ENCODE measurements around the gene PRICKLE1. TPM values are rescaled to one million over a fixed set of nuclear protein-coding genes. Genes with fewer than 3 reads are reported as not detected.

Gene PRICKLE1
- total RNA-seq, 2 experiments from 2014 or later: 0.19 TPM; not detected in 1

DNA sequence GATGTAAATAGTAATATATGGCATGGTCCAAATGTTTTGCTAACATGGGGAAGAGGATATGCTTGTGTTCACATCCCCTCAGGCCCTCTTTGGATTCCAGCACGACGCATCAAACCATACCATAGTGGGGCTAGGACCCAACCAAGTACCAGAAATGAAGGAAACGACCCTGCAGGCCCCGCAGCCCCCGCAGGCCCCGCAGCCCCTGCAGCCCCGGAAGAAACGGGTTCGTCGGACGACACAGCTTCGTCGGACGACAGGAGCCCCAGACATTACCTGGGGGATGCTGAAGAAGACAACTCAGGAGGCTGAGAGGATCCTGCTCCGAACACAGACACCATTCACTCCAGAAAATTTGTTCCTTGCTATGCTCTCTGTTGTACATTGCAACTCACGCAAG lies 143.7 kb downstream of the PRICKLE1 start:
- H3K4me2 ChIP-seq (ENCODE audit: low read length): no peak overlapping the region
- no peaks in the 10 kb centered on the region for H3K9me3 ChIP-seq (ENCODE audit: low read length)
- intact Hi-C loops (cut with micrococcal nuclease; ENCODE audit: unreplicated experiment): no loop called here
- no peak overlapping the region for H2AFZ ChIP-seq (ENCODE audit: low read length)
- peaks cover 78% of the 10 kb centered on the region for H3K36me3 ChIP-seq (ENCODE audit: insufficient read depth, low read length)
- POLR2A ChIA-PET: interaction anchor here (0.7 kb wide), 1 partner anchor 8 kb away, joined by 3 read pairs; no protein-coding TSS in a partner anchor
- H3K79me2 ChIP-seq (ENCODE audit: insufficient read depth, low read depth, low read length): no peaks in the 10 kb centered on the region
- no peak overlapping the region for H3K4me3 ChIP-seq (ENCODE audit: low read depth, low read length, poor library complexity, severe bottlenecking)
- CTCF ChIA-PET (ENCODE audit: unreplicated experiment): no interaction called here
- H3K4me1 ChIP-seq (ENCODE audit: insufficient read depth, low read length, poor library complexity, severe bottlenecking): peaks cover 9% of the 10 kb centered on the region
- no peaks in the 10 kb centered on the region for H4K20me1 ChIP-seq (ENCODE audit: insufficient read depth, low read length)
- TF ChIP-seq EZH2phosphoT487 (IDR thresholded peaks at IDR 0.05; ENCODE audit: borderline replicate concordance, low read depth, low read length): no peak
- TF ChIP-seq, protein P1, sequence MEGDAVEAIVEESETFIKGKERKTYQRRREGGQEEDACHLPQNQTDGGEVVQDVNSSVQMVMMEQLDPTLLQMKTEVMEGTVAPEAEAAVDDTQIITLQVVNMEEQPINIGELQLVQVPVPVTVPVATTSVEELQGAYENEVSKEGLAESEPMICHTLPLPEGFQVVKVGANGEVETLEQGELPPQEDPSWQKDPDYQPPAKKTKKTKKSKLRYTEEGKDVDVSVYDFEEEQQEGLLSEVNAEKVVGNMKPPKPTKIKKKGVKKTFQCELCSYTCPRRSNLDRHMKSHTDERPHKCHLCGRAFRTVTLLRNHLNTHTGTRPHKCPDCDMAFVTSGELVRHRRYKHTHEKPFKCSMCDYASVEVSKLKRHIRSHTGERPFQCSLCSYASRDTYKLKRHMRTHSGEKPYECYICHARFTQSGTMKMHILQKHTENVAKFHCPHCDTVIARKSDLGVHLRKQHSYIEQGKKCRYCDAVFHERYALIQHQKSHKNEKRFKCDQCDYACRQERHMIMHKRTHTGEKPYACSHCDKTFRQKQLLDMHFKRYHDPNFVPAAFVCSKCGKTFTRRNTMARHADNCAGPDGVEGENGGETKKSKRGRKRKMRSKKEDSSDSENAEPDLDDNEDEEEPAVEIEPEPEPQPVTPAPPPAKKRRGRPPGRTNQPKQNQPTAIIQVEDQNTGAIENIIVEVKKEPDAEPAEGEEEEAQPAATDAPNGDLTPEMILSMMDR (conservative IDR thresholded peaks at IDR 0.05; ENCODE audit: low read length): no peak
- no TSS peak for BruUV-seq (replicated peaks)
- no peaks in the 10 kb centered on the region for H3K9me2 ChIP-seq (ENCODE audit: insufficient read depth, low read length)
- no peak for DNase-seq (ENCODE audit: low spot score)
- H3K27ac ChIP-seq (ENCODE audit: low read depth, low read length, poor library complexity, severe bottlenecking): no peak overlapping the region

DNA sequence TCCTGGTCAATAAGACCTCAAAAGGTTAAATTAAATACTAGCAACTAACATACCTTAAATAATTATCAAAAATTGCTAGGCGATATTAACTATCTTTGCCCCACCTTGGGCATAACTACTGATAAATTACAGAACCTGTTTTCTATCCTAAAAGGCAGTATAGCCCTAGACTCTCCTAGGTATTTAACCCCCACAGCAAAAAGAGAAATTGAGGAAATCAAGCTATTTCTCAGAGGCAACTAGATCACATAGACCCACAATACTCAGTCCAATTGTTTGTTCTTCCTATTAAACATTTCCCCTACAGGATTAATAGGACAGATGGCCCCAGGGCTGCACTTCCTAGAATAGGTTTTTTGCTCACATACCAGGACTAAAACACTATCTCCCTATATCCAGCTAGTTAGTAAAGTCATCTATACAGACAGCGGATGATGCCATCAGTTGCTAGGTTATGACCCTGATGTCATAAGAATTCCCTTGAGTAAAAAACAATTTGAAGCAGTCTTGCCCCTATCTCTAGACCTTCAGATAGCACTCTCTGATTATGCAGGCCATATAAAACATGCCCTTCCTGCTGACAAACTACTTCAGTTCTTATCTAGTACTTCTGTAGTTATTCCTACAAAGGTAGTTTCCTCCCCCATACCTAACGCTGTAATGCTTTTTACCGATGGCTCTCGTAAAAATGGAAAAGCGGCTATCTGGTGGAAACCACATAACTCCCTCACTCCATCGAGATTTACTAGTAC lies 145.2 kb downstream of the PRICKLE1 start:
- peaks cover 77% of the 10 kb centered on the region for H3K36me3 ChIP-seq (ENCODE audit: insufficient read depth, low read length)
- H2AFZ ChIP-seq (ENCODE audit: low read length): no peak overlapping the region
- peaks cover 9% of the 10 kb centered on the region for H3K4me1 ChIP-seq (ENCODE audit: insufficient read depth, low read length, poor library complexity, severe bottlenecking)
- H4K20me1 ChIP-seq (ENCODE audit: insufficient read depth, low read length): no peaks in the 10 kb centered on the region
- H3K4me2 ChIP-seq (ENCODE audit: low read length): no peak overlapping the region
- no peak overlapping the region for H3K4me3 ChIP-seq (ENCODE audit: low read depth, low read length, poor library complexity, severe bottlenecking)
- CTCF ChIA-PET (ENCODE audit: unreplicated experiment): no interaction called here
- H3K9me3 ChIP-seq (ENCODE audit: low read length): no peaks in the 10 kb centered on the region
- TF ChIP-seq EZH2phosphoT487 (IDR thresholded peaks at IDR 0.05; ENCODE audit: borderline replicate concordance, low read depth, low read length): no peak
- TF ChIP-seq, protein P1 (conservative IDR thresholded peaks at IDR 0.05; ENCODE audit: low read length): no peak
- no peaks in the 10 kb centered on the region for H3K79me2 ChIP-seq (ENCODE audit: insufficient read depth, low read depth, low read length)
- POLR2A ChIA-PET: interaction anchor here (0.6 kb wide), 1 partner anchor 89 kb away, joined by 6 read pairs; no protein-coding TSS in a partner anchor
- H3K9me2 ChIP-seq (ENCODE audit: insufficient read depth, low read length): no peaks in the 10 kb centered on the region
- DNase-seq (ENCODE audit: low spot score): no peak
- H3K27ac ChIP-seq (ENCODE audit: low read depth, low read length, poor library complexity, severe bottlenecking): no peak overlapping the region
- intact Hi-C loops (cut with micrococcal nuclease; ENCODE audit: unreplicated experiment): no loop called here
- BruUV-seq (replicated peaks): no TSS peak

DNA sequence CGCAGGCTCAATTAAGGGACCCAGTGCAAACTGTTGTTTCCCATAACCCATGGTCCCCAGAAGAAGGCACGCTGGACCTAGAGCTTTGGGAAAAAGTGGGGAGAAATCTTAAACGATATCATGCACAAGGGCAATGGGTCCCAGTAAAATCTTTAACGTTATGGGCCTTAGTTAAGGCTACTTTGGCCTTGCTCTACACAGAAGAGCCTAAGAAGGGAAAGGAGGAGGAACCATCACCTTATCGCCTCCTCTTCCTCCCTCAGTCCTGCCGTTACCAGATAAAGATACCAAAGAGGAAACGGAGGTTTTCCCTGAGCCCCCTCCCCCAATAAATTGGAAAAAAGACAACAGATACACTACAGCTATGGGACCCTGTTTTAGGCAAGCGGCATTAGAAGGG lies 146.7 kb downstream of the PRICKLE1 start:
- POLR2A ChIA-PET: interaction anchor here (0.7 kb wide), 2 partner anchors 54 to 82 kb away, joined by 3 read pairs; no protein-coding TSS in a partner anchor
- no peaks in the 10 kb centered on the region for H4K20me1 ChIP-seq (ENCODE audit: insufficient read depth, low read length)
- intact Hi-C loops (cut with micrococcal nuclease; ENCODE audit: unreplicated experiment): no loop called here
- no TSS peak for BruUV-seq (replicated peaks)
- no peaks in the 10 kb centered on the region for H3K9me3 ChIP-seq (ENCODE audit: low read length)
- CTCF ChIA-PET (ENCODE audit: unreplicated experiment): no interaction called here
- H3K36me3 ChIP-seq (ENCODE audit: insufficient read depth, low read length): peaks cover 65% of the 10 kb centered on the region
- H3K27ac ChIP-seq (ENCODE audit: low read depth, low read length, poor library complexity, severe bottlenecking): no peak overlapping the region
- H3K4me2 ChIP-seq (ENCODE audit: low read length): no peak overlapping the region
- no peaks in the 10 kb centered on the region for H3K79me2 ChIP-seq (ENCODE audit: insufficient read depth, low read depth, low read length)
- peaks cover 8% of the 10 kb centered on the region for H3K4me1 ChIP-seq (ENCODE audit: insufficient read depth, low read length, poor library complexity, severe bottlenecking)
- TF ChIP-seq EZH2phosphoT487 (IDR thresholded peaks at IDR 0.05; ENCODE audit: borderline replicate concordance, low read depth, low read length): no peak
- TF ChIP-seq, protein P1 (conservative IDR thresholded peaks at IDR 0.05; ENCODE audit: low read length): no peak
- no peaks in the 10 kb centered on the region for H3K9me2 ChIP-seq (ENCODE audit: insufficient read depth, low read length)
- DNase-seq (ENCODE audit: low spot score): no peak
- no peak overlapping the region for H3K4me3 ChIP-seq (ENCODE audit: low read depth, low read length, poor library complexity, severe bottlenecking)
- no peak overlapping the region for H2AFZ ChIP-seq (ENCODE audit: low read length)
